CD4-positive, alpha-beta memory T cell (primary cell): ENCODE results near the gene TFDP2. TPM values are rescaled to one million over a fixed set of nuclear protein-coding genes. Genes with fewer than 3 reads are reported as not detected.

ENCODE experiments used
- CTCF ChIA-PET: fragments of 350-600 bp; sonication (Branson Sonifier 250); formaldehyde crosslinking; loops from one replicate; lab custom pipeline; 2021; ENCODE audit warnings: inconsistent platforms; ENCODE audit not compliant: partially characterized antibody; lab: Charles Lee
- POLR2A ChIA-PET: fragments of 350-600 bp; sonication (Branson Sonifier 250); formaldehyde crosslinking; loops from one replicate; lab custom pipeline; 2021; ENCODE audit not compliant: partially characterized antibody; lab: Charles Lee
- DNase-seq, 5 donors: peaks; one replicate each; pipeline versions ENCODE4 v3.0.0 to v3.0.0-alpha.2; 2020 to 2022; ENCODE audit warnings: mixed read lengths in 1 of 5
- H3K27ac ChIP-seq: one replicate; pipeline ENCODE4 v1.7.0; 2013; ENCODE audit warnings: low read depth, low read length
- H3K27me3 ChIP-seq: 2 replicates; pipeline ENCODE4 v1.7.0; 2013; ENCODE audit warnings: mild to moderate bottlenecking, low read length, moderate library complexity; ENCODE audit not compliant: insufficient read depth
- H3K36me3 ChIP-seq: 2 replicates; pipeline ENCODE4 v1.7.0; 2013; ENCODE audit warnings: mild to moderate bottlenecking, low read length, moderate library complexity; ENCODE audit not compliant: insufficient read depth
- H3K4me1 ChIP-seq: 2 replicates; pipeline ENCODE4 v1.7.0; 2013; ENCODE audit warnings: mild to moderate bottlenecking, low read length, moderate library complexity; ENCODE audit not compliant: insufficient read depth
- H3K4me3 ChIP-seq, 2 donors: one replicate each; pipeline ENCODE4 v1.7.0; 2013; ENCODE audit warnings: low read length in 2 of 2, mild to moderate bottlenecking in 1 of 2
- H3K9me3 ChIP-seq, 2 donors: one replicate each; pipeline ENCODE4 v1.7.0; 2013; ENCODE audit warnings: low read length in 2 of 2, control low read depth in 1 of 2; ENCODE audit not compliant: control insufficient read depth in 1 of 2
- H3K27ac Mint-ChIP-seq, 7 donors: one replicate each; pipeline ENCODE4 v1.8.0; 2020 to 2021; ENCODE audit warnings: mixed read lengths in 7 of 7, mild to moderate bottlenecking in 6 of 7, inconsistent platforms in 3 of 7, moderate library complexity in 3 of 7
- H3K27me3 Mint-ChIP-seq, 2 donors: one replicate each; pipeline ENCODE4 v1.8.0; 2020 to 2021; ENCODE audit warnings: mixed read lengths in 2 of 2
- H3K36me3 Mint-ChIP-seq, 2 donors: one replicate each; pipeline ENCODE4 v1.8.0; 2020 to 2021; ENCODE audit warnings: mixed read lengths in 2 of 2, inconsistent platforms in 1 of 2, mild to moderate bottlenecking in 1 of 2
- H3K4me1 Mint-ChIP-seq, 4 donors: one replicate each; pipeline ENCODE4 v1.8.0; 2020 to 2021; ENCODE audit warnings: mixed read lengths in 4 of 4, mild to moderate bottlenecking in 1 of 4
- H3K4me3 Mint-ChIP-seq, 8 donors: one replicate each; pipeline ENCODE4 v1.8.0; 2020 to 2021; ENCODE audit warnings: mixed read lengths in 8 of 8, mild to moderate bottlenecking in 7 of 8, moderate library complexity in 6 of 8, inconsistent platforms in 3 of 8
- H3K9me3 Mint-ChIP-seq, 8 donors: one replicate each; pipeline ENCODE4 v1.8.0; 2020 to 2021; ENCODE audit warnings: mixed read lengths in 8 of 8, mild to moderate bottlenecking in 5 of 8, inconsistent platforms in 3 of 8, moderate library complexity in 1 of 8
- intact Hi-C: fragments of 100-400 bp; cut with micrococcal nuclease; formaldehyde crosslinking; loops from one replicate; pipeline ENCODE4 v1.15.1; 2023
- polyA plus RNA-seq, 2 donors: library from polyadenylated mRNA; unstranded; fragments of 300-500 nt; fragmentation: Illumina TruSeq; gene quantifications; one replicate each; pipeline ENCODE4 v1.2.3, GENCODE V29; 2021
- total RNA-seq, 2 experiments: library from RNA; stranded (reverse); gene quantifications; one replicate each; pipeline ENCODE4 v1.2.3, GENCODE V29; 2021

TFDP2 gene
- total and polyA plus RNA-seq, 4 experiments from 2014 or later = 13.6 to 31.5 (median 22.2) TPM

GRCh38 chr3:142129516-142130171, 19.7 kb downstream of the TFDP2 start:
- no peaks in the 10 kb centered on the region for H3K9me3 Mint-ChIP-seq
- H3K4me3 Mint-ChIP-seq = no peak overlapping the region
- H3K4me3 ChIP-seq = no peak overlapping the region
- intact Hi-C loops = loop anchor here (5.0 kb wide), 1 partner anchor 858 kb away; no protein-coding TSS in a partner anchor
- DNase-seq = no peak
- ChIA-PET CTCF (interaction anchor here (2.4 kb wide), 1 partner anchor 151 kb away, joined by 15 read pairs; no protein-coding TSS in a partner anchor), POLR2A (no interaction called here)
- no peak overlapping the region for H3K27ac Mint-ChIP-seq
- no peaks in the 10 kb centered on the region for H3K4me1 ChIP-seq
- no peak overlapping the region for H3K27ac ChIP-seq
- H3K9me3 ChIP-seq = no peaks in the 10 kb centered on the region
- H3K27me3 Mint-ChIP-seq = no peaks in the 10 kb centered on the region
- no peaks in the 10 kb centered on the region for H3K27me3 ChIP-seq
- no peaks in the 10 kb centered on the region for H3K36me3 ChIP-seq
- no peaks in the 10 kb centered on the region for H3K36me3 Mint-ChIP-seq
- peaks cover 0 to 4% (median 2%) of the 10 kb centered on the region in 4 donors for H3K4me1 Mint-ChIP-seq

GRCh38 chr3:142127941-142128658, 21.2 kb downstream of the TFDP2 start:
- intact Hi-C loops = loop anchor here (5.0 kb wide), 1 partner anchor 859 kb away; no protein-coding TSS in a partner anchor
- no peaks in the 10 kb centered on the region for H3K27me3 ChIP-seq
- no peak for DNase-seq
- H3K4me3 Mint-ChIP-seq = no peak overlapping the region
- H3K27me3 Mint-ChIP-seq = no peaks in the 10 kb centered on the region
- H3K9me3 ChIP-seq = no peaks in the 10 kb centered on the region
- H3K36me3 ChIP-seq = no peaks in the 10 kb centered on the region
- ChIA-PET POLR2A (no interaction called here), CTCF (interaction anchor here (1.0 to 2.4 kb wide), 2 partner anchors 150 to 152 kb away, joined by 5 to 15 read pairs; no protein-coding TSS in a partner anchor)
- H3K4me1 ChIP-seq = no peaks in the 10 kb centered on the region
- no peak overlapping the region for H3K4me3 ChIP-seq
- H3K36me3 Mint-ChIP-seq = no peaks in the 10 kb centered on the region
- no peak overlapping the region for H3K27ac Mint-ChIP-seq
- H3K27ac ChIP-seq = no peak overlapping the region
- no peaks in the 10 kb centered on the region for H3K9me3 Mint-ChIP-seq
- H3K4me1 Mint-ChIP-seq = peaks cover 0 to 4% (median 2%) of the 10 kb centered on the region in 4 donors

GRCh38 chr3:142124243-142124642, 25.1 kb downstream of the TFDP2 start:
- POLR2A ChIA-PET = no interaction called here
- Mint-ChIP-seq H3K9me3 (no peaks in the 10 kb centered on the region), H3K27me3 (no peaks in the 10 kb centered on the region), H3K4me1 (peaks cover 0 to 3% (median 1%) of the 10 kb centered on the region in 4 donors), H3K27ac (no peak overlapping the region), H3K36me3 (no peaks in the 10 kb centered on the region), H3K4me3 (no peak overlapping the region)
- H3K36me3 ChIP-seq = no peaks in the 10 kb centered on the region
- no peak overlapping the region for H3K27ac ChIP-seq
- DNase-seq = no peak
- no peaks in the 10 kb centered on the region for H3K9me3 ChIP-seq
- intact Hi-C loops = no loop called here
- H3K4me1 ChIP-seq = no peaks in the 10 kb centered on the region
- H3K4me3 ChIP-seq = no peak overlapping the region
- CTCF ChIA-PET = interaction anchor here (0.7 to 2.4 kb wide), 5 partner anchors 14 to 1790 kb away, joined by 3 to 97 read pairs (median 8); no protein-coding TSS in a partner anchor
- H3K27me3 ChIP-seq = no peaks in the 10 kb centered on the region

GRCh38 chr3:142120707-142121106, 28.6 kb downstream of the TFDP2 start:
- Mint-ChIP-seq H3K4me3 (no peak overlapping the region), H3K27ac (no peak overlapping the region), H3K36me3 (no peaks in the 10 kb centered on the region), H3K27me3 (no peaks in the 10 kb centered on the region), H3K4me1 (peaks cover 5 to 8% (median 6%) of the 10 kb centered on the region in 4 donors), H3K9me3 (no peaks in the 10 kb centered on the region)
- H3K27ac ChIP-seq = no peak overlapping the region
- no peaks in the 10 kb centered on the region for H3K27me3 ChIP-seq
- no peaks in the 10 kb centered on the region for H3K36me3 ChIP-seq
- ChIA-PET CTCF (interaction anchor here (1.2 to 1.3 kb wide), 4 partner anchors 13 to 161 kb away, joined by 3 read pairs; no protein-coding TSS in a partner anchor), POLR2A (no interaction called here)
- H3K4me1 ChIP-seq = no peaks in the 10 kb centered on the region
- no peak overlapping the region for H3K4me3 ChIP-seq
- DNase-seq = no peak
- intact Hi-C loops = no loop called here
- H3K9me3 ChIP-seq = no peaks in the 10 kb centered on the region

- no peaks in the 10 kb centered on the region for H3K36me3 Mint-ChIP-seq
- ChIA-PET CTCF (no interaction called here), POLR2A (no interaction called here)
- no peaks in the 10 kb centered on the region for H3K4me1 ChIP-seq
- H3K4me1 Mint-ChIP-seq = peaks cover 5 to 8% (median 6%) of the 10 kb centered on the region in 4 donors
- H3K36me3 ChIP-seq = no peaks in the 10 kb centered on the region
- H3K4me3 Mint-ChIP-seq = no peak overlapping the region
- no peak overlapping the region for H3K27ac ChIP-seq
- no peaks in the 10 kb centered on the region for H3K9me3 Mint-ChIP-seq
- no peaks in the 10 kb centered on the region for H3K27me3 Mint-ChIP-seq
- no peaks in the 10 kb centered on the region for H3K9me3 ChIP-seq
- no peak overlapping the region for H3K27ac Mint-ChIP-seq
- no peak for DNase-seq
- intact Hi-C loops = no loop called here
- H3K4me3 ChIP-seq = no peak overlapping the region
- H3K27me3 ChIP-seq = no peaks in the 10 kb centered on the region
Observed at GRCh38 chr3:142118911-142119310, 30.4 kb downstream of the TFDP2 start.

- no peaks in the 10 kb centered on the region for H3K9me3 ChIP-seq
- no peaks in the 10 kb centered on the region for H3K4me1 ChIP-seq
- ChIA-PET CTCF (interaction anchor here (1.5 kb wide), 1 partner anchor 8 kb away, joined by 3 read pairs; no protein-coding TSS in a partner anchor), POLR2A (no interaction called here)
- Mint-ChIP-seq H3K9me3 (no peaks in the 10 kb centered on the region), H3K27me3 (no peaks in the 10 kb centered on the region), H3K4me3 (no peak overlapping the region), H3K27ac (peak overlapping the region in 2 of 7 donors; percentile 0 to 26), H3K4me1 (peaks cover 5 to 8% (median 7%) of the 10 kb centered on the region in 4 donors), H3K36me3 (no peaks in the 10 kb centered on the region)
- no peak for DNase-seq
- no peaks in the 10 kb centered on the region for H3K27me3 ChIP-seq
- no peaks in the 10 kb centered on the region for H3K36me3 ChIP-seq
- no peak overlapping the region for H3K4me3 ChIP-seq
- intact Hi-C loops = no loop called here
- H3K27ac ChIP-seq = no peak overlapping the region
Observed at GRCh38 chr3:142117056-142117851, 32.1 kb downstream of the TFDP2 start.
